HG02852 (cell line): ENCODE results near the gene MACROD2.
"Not testable (repeated sequence)": the region's sequence is repeated elsewhere in the genome, so short reads cannot be mapped to it uniquely, and the experiment has no call there.

Experiments
- ATAC-seq: cut with Tn5 transposase; IDR thresholded peaks from one replicate; pipeline ENCODE4 v1.9.1; 2021; ENCODE audit warnings: mild to moderate bottlenecking, moderate library complexity; ENCODE audit not compliant: unreplicated experiment

The MACROD2 gene

GRCh38 chr20:13995086-13995665, at the start of gene MACROD2:
Gene MACROD2, plus strand, starts transcription at chr20:13995516.
- peak; percentile 55 for ATAC-seq

DNA sequence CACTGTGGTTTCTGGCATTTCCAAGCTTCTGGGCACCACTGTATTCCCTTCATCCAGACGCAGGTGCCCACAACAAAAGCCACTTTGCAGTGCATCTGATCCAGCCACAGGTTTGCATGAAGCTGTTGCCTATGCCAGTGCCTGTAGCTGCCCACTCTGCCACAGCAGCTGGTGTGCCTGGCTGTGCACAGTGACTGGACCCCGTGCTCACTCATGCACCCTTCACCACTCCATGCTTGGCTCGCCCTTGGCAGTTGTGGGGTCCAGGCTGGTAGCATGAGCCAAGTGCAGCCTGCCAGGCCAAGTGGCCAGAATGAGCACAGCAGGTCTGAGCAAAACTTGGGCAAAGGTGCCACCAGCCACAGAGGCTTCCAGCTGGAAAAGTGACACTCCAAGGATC, 47.6 kb upstream of the MACROD2 start:
- ATAC-seq = no peak

DNA sequence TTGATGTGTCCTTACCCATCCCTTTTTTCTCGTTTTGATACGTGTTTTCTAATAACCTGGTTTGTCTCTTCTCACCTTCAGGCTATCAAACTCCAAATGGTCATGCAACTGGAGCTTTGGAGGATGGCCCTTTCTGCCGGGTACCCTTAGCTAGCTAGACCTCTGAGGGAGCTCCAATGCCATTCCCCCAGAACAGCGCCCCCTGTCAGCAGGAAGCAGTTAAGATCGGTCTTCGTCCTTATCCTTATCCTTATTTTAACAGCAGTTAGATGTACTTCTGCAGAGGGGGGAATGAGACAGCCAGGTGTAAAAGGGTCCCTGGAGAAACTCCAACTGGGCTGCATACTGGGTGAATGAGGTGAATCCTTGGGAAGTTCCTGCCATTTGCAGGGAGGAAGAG, 42.1 kb upstream of the MACROD2 start:
- no peak for ATAC-seq

DNA sequence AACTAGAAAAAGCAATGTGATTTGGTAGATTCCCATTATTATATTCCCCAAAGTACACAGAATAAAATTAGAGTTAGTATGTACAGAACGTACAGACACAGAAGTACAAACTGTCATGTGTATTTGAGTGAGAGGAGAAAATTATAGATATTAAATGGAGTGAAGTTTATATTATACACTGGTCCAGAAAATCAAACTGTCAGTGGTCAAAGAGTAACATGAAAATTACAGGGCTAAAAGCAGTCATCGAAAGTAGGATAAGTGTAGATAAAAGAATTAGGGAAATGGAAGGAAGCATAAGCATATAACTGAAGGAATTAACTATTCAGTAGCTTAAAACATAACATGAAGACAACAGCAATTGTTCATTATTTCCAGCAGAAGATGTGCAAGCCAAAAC, 35.2 kb upstream of the MACROD2 start:
- no peak for ATAC-seq

- ATAC-seq = no peak
Observed at GRCh38 chr20:13960525-13960924, 34.8 kb upstream of the MACROD2 start.

GRCh38 chr20:13984211-13984610, 11.1 kb upstream of the MACROD2 start:
- no peak for ATAC-seq

- ATAC-seq = no peak
Observed at GRCh38 chr20:13990465-13990864, 4.9 kb upstream of the MACROD2 start, which contains the start of gene SEL1L2. Gene SEL1L2, minus strand, starts transcription at chr20:13990614. Its CDS starts 80 bp downstream, at chr20:13990534.

GRCh38 chr20:13991311-13991710, 4.0 kb upstream of the MACROD2 start:
- no peak for ATAC-seq

DNA sequence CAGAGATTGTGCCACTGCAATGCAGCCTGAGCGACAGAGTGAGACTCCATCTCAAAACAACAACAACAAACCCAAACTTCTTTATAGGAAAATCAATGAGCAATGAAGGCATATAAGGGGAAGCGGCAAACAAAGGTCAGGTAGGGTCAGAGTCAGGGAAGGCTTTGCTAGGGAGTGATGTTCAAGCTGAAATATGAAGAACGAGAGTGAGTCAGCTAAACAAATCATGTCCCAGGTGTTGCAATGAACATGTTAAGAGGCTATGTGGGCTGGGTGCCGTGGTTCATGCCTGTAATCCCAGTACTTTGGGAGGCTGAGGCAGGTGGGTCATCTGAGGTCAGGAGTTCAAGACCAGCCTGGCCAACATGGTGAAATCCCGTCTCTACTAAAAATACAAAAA, 3.4 kb upstream of the MACROD2 start:
- ATAC-seq = not testable (repeated sequence)

- ATAC-seq = no peak
Observed at GRCh38 chr20:13995841-13996240, 525 bp downstream of the MACROD2 start.

DNA sequence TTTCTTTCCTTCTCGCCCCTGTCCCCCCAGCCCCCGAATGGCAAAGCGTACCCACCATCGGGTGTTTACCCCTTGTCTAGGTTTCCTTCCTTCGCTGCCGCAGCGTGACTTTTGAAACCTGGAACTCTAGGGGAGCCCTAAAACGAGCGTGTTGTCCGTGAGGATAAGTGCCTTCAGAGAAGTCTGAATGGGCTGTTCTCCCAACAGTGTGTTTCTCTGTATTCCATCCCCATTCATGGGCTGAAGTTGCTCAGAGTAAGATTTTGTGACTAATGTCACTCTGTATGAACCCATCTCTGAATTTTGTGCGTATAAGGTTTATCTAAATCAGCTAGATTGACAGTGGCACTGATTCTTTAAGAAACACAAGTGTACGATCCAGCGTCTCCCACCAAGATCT, 949 bp downstream of the MACROD2 start:
- ATAC-seq = no peak

GRCh38 chr20:14000917-14001316, 5.6 kb downstream of the MACROD2 start:
- ATAC-seq = no peak

- no peak for ATAC-seq
Observed at GRCh38 chr20:14005996-14006395, 10.7 kb downstream of the MACROD2 start.

GRCh38 chr20:14009208-14009607, 13.9 kb downstream of the MACROD2 start:
- ATAC-seq = no peak

GRCh38 chr20:14012671-14013070, 17.4 kb downstream of the MACROD2 start:
- ATAC-seq = no peak

- no peak for ATAC-seq
Observed at GRCh38 chr20:14030991-14031390, 35.7 kb downstream of the MACROD2 start.

- ATAC-seq = no peak
Observed at GRCh38 chr20:14033310-14033709, 38.0 kb downstream of the MACROD2 start.

GRCh38 chr20:14036567-14036966, 41.3 kb downstream of the MACROD2 start:
- no peak for ATAC-seq

DNA sequence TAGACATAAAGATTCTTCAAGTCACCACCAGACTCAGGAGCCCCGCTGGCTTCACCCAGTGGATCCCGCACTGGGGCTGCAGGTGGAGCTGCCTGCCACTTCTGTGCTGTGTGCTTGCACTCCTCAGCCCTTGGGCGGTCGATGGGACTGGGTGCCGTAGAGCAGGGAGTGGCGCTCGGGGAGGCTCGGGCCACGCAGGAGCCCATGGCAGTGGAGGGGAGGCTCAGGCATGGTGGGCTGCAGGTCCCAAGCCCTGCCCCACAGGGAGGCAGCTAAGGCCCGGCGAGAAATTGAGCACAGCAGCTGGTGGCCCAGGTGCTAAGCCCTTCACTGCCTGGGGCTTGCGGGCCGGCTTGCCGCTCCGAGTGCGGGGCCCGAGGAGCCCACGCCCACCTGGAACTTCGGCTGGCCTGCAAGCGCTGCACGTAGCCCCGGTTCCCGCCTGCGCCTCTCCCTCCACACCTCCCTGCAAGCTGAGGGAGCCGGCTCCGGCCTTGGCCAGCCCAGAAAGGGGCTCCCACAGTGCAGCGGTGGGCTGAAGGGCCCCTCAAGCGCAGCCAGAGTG, 49.5 kb downstream of the MACROD2 start:
- not testable (repeated sequence) for ATAC-seq

- no peak for ATAC-seq
Observed at GRCh38 chr20:14046534-14046933, 51.2 kb downstream of the MACROD2 start.

- peak; percentile 93 for ATAC-seq
Observed at GRCh38 chr20:14049111-14049510, 53.8 kb downstream of the MACROD2 start.

DNA sequence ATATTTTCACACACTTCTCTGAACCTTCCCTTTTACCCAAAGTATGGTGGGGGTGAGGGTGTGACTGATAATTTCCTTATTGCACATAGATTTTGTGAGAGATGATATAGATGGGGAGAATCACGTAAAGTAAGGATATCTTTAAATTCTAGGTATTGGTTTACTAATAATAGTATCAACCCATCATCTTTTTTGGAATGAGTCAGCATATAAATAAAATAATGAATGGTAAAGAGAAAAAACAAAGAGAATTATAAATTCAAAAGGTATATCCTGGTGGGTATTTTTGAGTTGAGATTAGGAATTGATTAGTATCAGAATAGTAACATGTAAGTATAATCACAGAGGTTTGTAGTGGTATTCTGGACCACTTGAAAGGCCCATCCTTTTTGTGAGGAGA, 56.1 kb downstream of the MACROD2 start:
- no peak for ATAC-seq
